ENCODE data around the gene BTN1A1.

BTN1A1 gene

DNA sequence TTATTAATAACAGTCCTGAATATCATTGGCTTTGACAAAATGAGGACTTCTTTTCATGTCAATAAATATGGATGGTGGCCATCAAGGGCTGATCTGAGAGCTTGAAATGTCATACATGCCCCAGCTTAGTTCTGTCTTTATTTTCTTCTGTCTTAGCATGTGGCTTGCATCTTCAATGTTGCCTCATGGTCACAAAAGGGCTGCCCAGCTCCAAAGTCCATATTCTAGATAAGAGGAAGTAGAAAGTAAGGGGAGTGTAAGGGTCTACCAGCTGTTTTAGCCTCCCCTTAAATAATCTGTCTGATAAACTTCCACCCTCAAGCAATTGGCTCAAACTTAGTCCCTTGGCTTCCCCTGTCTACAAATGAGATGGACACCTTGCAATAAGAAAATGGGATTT, 28.1 kb upstream of the BTN1A1 start:
- no peak overlapping the region for H3K4me3 ChIP-seq (ENCODE audit: low read depth, low read length)
- TF ChIP-seq, protein P1, sequence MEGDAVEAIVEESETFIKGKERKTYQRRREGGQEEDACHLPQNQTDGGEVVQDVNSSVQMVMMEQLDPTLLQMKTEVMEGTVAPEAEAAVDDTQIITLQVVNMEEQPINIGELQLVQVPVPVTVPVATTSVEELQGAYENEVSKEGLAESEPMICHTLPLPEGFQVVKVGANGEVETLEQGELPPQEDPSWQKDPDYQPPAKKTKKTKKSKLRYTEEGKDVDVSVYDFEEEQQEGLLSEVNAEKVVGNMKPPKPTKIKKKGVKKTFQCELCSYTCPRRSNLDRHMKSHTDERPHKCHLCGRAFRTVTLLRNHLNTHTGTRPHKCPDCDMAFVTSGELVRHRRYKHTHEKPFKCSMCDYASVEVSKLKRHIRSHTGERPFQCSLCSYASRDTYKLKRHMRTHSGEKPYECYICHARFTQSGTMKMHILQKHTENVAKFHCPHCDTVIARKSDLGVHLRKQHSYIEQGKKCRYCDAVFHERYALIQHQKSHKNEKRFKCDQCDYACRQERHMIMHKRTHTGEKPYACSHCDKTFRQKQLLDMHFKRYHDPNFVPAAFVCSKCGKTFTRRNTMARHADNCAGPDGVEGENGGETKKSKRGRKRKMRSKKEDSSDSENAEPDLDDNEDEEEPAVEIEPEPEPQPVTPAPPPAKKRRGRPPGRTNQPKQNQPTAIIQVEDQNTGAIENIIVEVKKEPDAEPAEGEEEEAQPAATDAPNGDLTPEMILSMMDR (IDR thresholded peaks at IDR 0.05; ENCODE audit: low read depth, low read length), result no peak

DNA sequence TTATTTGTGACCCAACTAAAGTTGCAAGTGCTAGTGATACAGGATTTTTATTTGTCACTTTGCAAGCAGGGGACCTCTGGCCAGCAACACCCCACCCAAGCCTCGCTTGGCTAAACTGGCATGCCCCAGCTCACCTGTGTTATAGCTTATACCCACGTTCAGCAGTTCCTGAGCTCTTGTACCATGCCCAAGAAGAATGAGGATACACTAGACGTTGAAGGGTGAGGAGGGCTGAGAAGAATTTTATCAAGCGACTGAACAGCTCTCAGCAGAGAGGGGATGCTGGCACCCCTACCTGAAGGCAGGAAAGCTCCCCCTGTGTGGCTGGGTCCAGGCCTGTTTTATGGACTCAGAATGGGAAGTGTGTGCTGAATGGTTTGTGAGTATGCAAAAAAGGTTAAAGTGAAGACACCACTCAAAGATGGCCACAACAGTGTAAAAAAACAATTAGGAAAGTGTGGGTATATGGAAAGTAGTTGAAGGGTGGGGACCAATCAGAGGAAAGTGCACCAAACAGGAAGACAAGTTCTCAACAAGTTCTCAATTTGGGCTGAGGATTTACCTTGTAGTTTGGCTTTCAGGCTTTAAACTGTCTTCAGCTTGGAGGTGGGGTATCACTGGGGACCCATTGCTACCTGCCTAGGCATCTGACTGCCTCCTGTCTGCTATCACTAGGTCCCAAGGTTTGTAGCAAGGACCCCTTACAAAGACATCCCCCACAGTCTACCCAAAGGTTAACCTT, 27.4 kb upstream of the BTN1A1 start:
- TF ChIP-seq, protein P1 (IDR thresholded peaks at IDR 0.05; ENCODE audit: low read depth, low read length), result no peak
- no peak overlapping the region for H3K4me3 ChIP-seq (ENCODE audit: low read depth, low read length)

DNA sequence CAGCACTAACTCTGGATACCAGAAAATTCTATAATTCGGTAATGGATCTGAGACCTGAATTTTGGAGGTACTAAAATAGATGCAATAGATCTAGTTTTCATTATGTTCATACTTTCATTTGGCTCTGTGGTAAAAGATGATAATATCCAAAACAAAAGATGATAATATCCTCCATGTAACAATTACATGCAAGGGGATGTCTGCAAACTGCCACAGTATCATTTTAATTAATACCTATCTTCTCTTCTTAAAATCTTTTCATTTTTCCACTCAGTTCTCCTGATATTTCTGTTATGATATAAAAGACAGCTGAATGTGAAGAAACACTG, 26.7 kb upstream of the BTN1A1 start:
- TF ChIP-seq, protein P1 (IDR thresholded peaks at IDR 0.05; ENCODE audit: low read depth, low read length), result no peak
- peak overlapping the region; percentile 51 for H3K4me3 ChIP-seq (ENCODE audit: low read depth, low read length)

DNA sequence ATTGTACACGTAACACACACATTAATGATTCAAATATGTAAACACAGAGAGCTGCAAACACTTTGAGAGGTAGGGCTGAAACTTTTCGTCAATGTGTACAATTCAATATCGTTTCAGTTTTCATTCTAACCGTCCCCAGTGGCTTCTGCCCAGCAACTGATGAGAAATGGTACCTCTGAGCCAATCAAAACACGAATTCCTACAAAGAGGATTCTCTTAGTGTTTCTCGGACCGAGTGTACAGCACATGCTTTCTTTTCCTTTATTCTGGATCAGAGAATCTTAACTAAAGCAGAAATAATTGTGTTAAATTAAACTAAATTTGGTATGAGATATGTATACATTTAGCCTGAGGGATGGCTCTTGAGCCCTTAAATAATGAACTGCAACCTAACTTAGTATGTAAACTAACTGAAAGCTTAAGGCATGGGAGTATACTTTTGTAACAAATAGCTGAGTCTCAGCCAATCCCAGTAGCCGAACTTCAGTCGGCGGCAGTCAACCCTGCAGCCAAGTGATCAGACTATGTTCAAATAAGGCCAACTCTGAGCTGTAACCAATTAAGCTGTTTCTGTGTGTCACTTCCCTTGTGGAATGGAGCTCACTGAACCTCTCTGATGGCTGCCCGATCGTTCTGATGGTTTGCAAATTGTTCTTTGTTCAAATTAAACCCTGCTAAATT, 26.2 kb upstream of the BTN1A1 start:
- H3K4me3 ChIP-seq (ENCODE audit: low read depth, low read length), result peak overlapping the region; percentile 51
- TF ChIP-seq, protein P1 (IDR thresholded peaks at IDR 0.05; ENCODE audit: low read depth, low read length), result no peak

DNA sequence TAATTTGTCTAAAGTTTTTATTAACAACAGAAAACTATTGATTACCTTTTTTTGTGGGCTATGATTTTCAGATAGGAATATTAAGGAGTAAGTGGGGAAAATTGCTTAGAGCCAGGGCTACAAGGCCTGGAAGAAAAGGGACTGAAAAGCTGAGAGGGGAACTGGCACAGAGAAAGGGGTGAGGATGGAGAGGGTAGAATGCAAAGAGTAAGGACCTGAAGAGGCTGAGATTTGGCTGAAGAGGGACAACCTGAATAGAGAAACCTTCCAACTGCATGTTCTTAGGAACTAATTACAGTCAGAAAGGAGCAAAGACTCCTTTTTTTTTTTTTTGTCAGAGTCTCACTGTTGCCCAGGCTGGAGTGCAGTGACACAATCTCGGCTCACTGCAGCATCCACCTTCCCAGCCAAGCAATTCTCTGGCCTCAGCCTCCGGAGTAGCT, 25.6 kb upstream of the BTN1A1 start:
- TF ChIP-seq, protein P1 (IDR thresholded peaks at IDR 0.05; ENCODE audit: low read depth, low read length), result no peak
- H3K4me3 ChIP-seq (ENCODE audit: low read depth, low read length), result peak overlapping the region; percentile 51

DNA sequence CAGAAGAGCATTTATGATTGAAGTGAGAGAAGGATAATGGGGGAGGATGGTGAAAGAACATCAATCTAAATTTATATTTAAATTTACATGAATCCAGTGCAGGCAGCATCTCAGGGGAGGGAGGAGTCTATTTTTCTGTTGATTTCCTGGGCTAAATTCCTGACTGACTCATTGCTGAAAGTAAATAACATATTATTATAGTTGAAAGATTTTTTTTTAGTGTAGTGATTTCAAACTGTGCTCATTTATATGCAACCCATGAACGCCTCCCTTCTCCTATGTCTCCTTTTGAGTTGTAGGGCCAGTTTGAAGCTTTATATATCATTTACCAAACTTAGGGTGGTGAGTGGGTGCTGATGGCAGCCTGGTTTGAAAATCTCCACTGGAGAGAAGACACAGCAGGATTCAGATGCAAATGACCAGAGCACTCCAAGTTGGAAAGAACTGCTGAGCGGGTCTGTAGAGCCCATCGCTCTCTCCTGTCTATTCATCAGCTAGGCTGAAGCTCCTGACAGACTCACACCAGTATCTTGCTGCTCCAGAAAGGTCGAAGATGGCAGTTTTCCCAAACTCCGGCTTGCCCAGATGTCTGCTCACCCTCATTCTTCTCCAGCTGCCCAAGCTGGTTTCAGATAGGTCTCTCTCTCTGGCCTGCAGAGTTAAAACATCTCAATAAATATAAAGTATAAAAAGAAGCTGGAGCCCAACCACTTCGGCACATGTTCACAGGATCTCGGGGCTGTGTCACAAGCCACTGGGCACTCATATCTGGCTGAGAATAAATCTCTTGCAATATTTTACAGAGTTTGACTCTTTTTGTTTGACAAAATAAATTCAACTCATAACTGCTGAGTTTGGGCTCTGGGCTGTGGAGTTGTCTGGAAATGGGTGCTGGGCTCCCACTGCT, 24.0 kb upstream of the BTN1A1 start:
- no peak overlapping the region for H3K4me3 ChIP-seq (ENCODE audit: low read depth, low read length)
- TF ChIP-seq, protein P1 (IDR thresholded peaks at IDR 0.05; ENCODE audit: low read depth, low read length), result no peak
